Neuronal stem cell (in vitro differentiated cells): Measurements from ENCODE around the gene FBF1.

Experiments used
- DNase-seq: peaks from one replicate; pipeline ENCODE4 v3.0.0-alpha.2; 2013; ENCODE audit warnings: low spot score
- H2AFZ ChIP-seq: one replicate; pipeline ENCODE4 v1.6.1; 2013; ENCODE audit warnings: mild to moderate bottlenecking, low read length, inconsistent platforms
- H2AK5ac ChIP-seq: 2 replicates; pipeline ENCODE4 v1.6.1; 2013; ENCODE audit warnings: low read depth, mild to moderate bottlenecking, inconsistent platforms, low read length, moderate library complexity, mixed read lengths
- H2BK120ac ChIP-seq: 2 replicates; pipeline ENCODE4 v1.6.1; 2013; ENCODE audit warnings: low read depth, mild to moderate bottlenecking, inconsistent platforms, low read length, moderate library complexity, mixed read lengths
- H2BK12ac ChIP-seq: one replicate; pipeline ENCODE4 v1.6.1; 2013; ENCODE audit warnings: low read length, inconsistent platforms
- H2BK15ac ChIP-seq: 2 replicates; pipeline ENCODE4 v1.6.1; 2013; ENCODE audit warnings: mild to moderate bottlenecking, low read length, inconsistent platforms, mixed read lengths
- H2BK5ac ChIP-seq: one replicate; pipeline ENCODE4 v1.6.1; 2013; ENCODE audit warnings: inconsistent platforms, mild to moderate bottlenecking, low read length, moderate library complexity
- H3K14ac ChIP-seq: one replicate; pipeline ENCODE4 v1.6.1; 2013; ENCODE audit warnings: low read length, inconsistent platforms
- H3K18ac ChIP-seq: 2 replicates; pipeline ENCODE4 v1.6.1; 2013; ENCODE audit warnings: low read length, inconsistent platforms
- H3K23ac ChIP-seq: 2 replicates; pipeline ENCODE4 v1.6.1; 2013; ENCODE audit warnings: low read depth, mild to moderate bottlenecking, mixed read lengths, low read length, inconsistent platforms; ENCODE audit not compliant: poor library complexity
- H3K27ac ChIP-seq: replicated peaks from 3 replicates; pipeline ENCODE4 v1.5.1; 2013; ENCODE audit warnings: low read length, inconsistent platforms
- H3K27me3 ChIP-seq, 3 experiments: 2 replicates each; pipeline ENCODE4 v1.6.1; 2013; ENCODE audit warnings: low read length in 3 of 3, mild to moderate bottlenecking in 2 of 3, inconsistent platforms in 1 of 3, low read depth in 1 of 3, mixed read lengths in 1 of 3, moderate library complexity in 1 of 3; ENCODE audit not compliant: control insufficient read depth in 3 of 3, insufficient read depth in 3 of 3
- H3K36me3 ChIP-seq, 2 donors: replicated peaks in 1 of 2; 2 replicates each; pipeline ENCODE4 v1.6.1; 2013; ENCODE audit warnings: low read length in 2 of 2; ENCODE audit not compliant: control insufficient read depth in 2 of 2, insufficient read depth in 2 of 2
- H3K4ac ChIP-seq: 2 replicates; pipeline ENCODE4 v1.6.1; 2013; ENCODE audit warnings: inconsistent platforms, mild to moderate bottlenecking, low read length, moderate library complexity
- H3K4me1 ChIP-seq, 2 donors: 1 replicate in 1 of 2; 2 replicates in 1 of 2; pipeline ENCODE4 v1.6.1; 2013; ENCODE audit warnings: low read length in 2 of 2, low read depth in 1 of 2; ENCODE audit not compliant: control insufficient read depth in 2 of 2, insufficient read depth in 1 of 2
- H3K4me2 ChIP-seq: one replicate; pipeline ENCODE4 v1.6.1; 2013; ENCODE audit warnings: mild to moderate bottlenecking, low read length, inconsistent platforms; ENCODE audit not compliant: insufficient read depth, poor library complexity, severe bottlenecking
- H3K4me3 ChIP-seq, 2 donors: 2 replicates each; pipeline ENCODE4 v1.5.1; 2013; ENCODE audit warnings: low read length in 2 of 2, mild to moderate bottlenecking in 2 of 2, inconsistent platforms in 1 of 2, moderate library complexity in 1 of 2
- H3K79me1 ChIP-seq: one replicate; pipeline ENCODE4 v1.6.1; 2013; ENCODE audit warnings: low read depth, mild to moderate bottlenecking, inconsistent platforms, low read length, moderate library complexity
- H3K9ac ChIP-seq: one replicate; pipeline ENCODE4 v1.6.1; 2013; ENCODE audit warnings: mild to moderate bottlenecking, low read depth, low read length, inconsistent platforms; ENCODE audit not compliant: poor library complexity
- H3K9me3 ChIP-seq, 2 donors: replicated peaks in 1 of 2; 2 replicates each; pipeline versions ENCODE3 to v1.6.1; 2013; ENCODE audit warnings: low read length in 2 of 2, mild to moderate bottlenecking in 2 of 2, inconsistent platforms in 1 of 2, low read depth in 1 of 2, mixed read lengths in 1 of 2, moderate library complexity in 1 of 2; ENCODE audit not compliant: control insufficient read depth in 2 of 2, insufficient read depth in 1 of 2
- H4K8ac ChIP-seq: one replicate; pipeline ENCODE4 v1.6.1; 2013; ENCODE audit warnings: low read depth, mild to moderate bottlenecking, inconsistent platforms, low read length, moderate library complexity
- H4K91ac ChIP-seq: one replicate; pipeline ENCODE4 v1.6.1; 2013; ENCODE audit warnings: low read length, low read depth, mild to moderate bottlenecking, inconsistent platforms; ENCODE audit not compliant: poor library complexity
- WGBS, 2 donors: extraction: QIAGEN DNeasy Blood & Tissue Kit; methylation state at CpG; one replicate each; pipeline ENCODE4 v1.1.7; 2013; ENCODE audit warnings: missing lambda C conversion rate in 2 of 2, mixed read lengths in 1 of 2; ENCODE audit not compliant: insufficient read length in 2 of 2, insufficient replicate concordance in 1 of 2; ENCODE audit errors: extremely low coverage in 2 of 2; 5-methylcytosine and 5-hydroxymethylcytosine counted together

FBF1 gene

DNA sequence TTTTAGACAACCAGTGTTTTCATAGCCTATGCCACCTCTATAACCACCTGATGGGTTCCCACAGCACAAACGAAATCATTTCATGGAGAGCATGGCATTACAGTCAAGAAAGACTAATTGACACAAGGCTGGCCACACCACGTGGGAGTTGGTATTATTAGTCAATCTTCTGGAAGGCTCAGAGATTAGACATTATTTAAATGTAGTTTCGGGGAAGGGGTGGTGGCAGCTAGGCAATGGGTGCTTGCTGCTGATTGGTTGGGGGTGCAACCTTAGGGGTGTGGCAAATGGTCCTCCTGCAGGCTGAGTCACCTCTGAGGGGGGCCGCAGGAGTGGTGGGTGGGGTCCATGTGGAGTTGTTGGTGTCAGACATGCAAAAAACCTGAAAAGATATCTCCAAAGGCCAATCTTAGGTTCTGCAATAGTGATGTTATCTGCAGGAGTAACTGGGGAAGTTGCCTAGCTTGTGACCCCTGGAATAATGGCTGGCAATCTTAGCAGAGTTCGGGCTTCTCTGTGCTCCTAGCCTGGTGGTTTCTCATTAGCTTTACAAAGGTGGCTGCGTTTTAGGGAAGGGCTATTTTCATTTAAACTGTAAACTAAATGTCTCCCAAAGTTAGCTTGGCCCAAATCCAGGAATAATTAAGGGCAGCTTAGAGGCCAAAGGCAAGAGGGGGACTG lies 42.8 kb upstream of the FBF1 start:
- Histone ChIP-seq H3K4ac (no peak overlapping the region), H2BK12ac (no peak overlapping the region), H2BK5ac (no peak overlapping the region), H3K4me1 (no peaks in the 10 kb centered on the region), H3K14ac (no peak overlapping the region), H3K27me3 (no peaks in the 10 kb centered on the region), H4K8ac (no peak overlapping the region), H3K27ac (no peak overlapping the region), H2BK15ac (no peak overlapping the region), H2BK120ac (no peak overlapping the region), H2AFZ (no peak overlapping the region), H2AK5ac (no peak overlapping the region), H3K18ac (no peak overlapping the region), H3K9me3 (no peaks in the 10 kb centered on the region), H3K23ac (no peak overlapping the region), H3K9ac (no peak overlapping the region), H3K4me2 (no peak overlapping the region), H4K91ac (no peak overlapping the region), H3K4me3 (no peak overlapping the region), H3K36me3 (peaks cover 0 to 2% of the 10 kb centered on the region in 2 donors), H3K79me1 (no peaks in the 10 kb centered on the region)
- no peak for DNase-seq
- WGBS, 2 donors = no CpG with 5 or more reads among the region's 6 CpGs

DNA sequence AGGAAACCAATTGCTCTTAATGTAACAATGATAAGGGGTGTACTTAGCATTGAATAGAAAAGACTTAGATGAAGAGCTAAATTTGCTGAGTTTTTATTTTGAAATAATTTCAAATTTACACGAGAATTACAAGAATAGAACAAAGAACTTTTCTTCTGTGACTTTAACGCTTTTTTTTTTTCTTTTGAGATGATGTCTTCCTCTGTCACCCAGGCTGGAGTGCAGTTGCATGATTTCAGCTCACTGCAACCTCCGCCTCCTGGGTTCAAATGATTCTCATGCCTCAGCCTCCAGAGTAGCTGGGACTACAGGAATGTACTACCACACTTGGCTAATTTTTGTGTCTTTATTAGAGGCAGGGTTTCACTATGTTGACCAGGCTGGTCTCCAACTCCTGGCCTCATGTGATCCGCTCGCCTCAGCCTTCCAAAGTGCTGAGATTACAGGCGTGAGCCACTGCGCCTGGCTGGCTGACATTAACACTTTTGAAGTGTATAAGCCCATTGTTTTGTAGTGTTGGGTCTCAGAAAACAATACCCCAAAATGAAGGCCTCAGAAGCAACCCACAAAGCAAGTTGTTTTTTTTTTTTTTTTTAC lies 40.3 kb upstream of the FBF1 start:
- Histone ChIP-seq H3K27ac (no peak overlapping the region), H2BK15ac (no peak overlapping the region), H3K4me3 (no peak overlapping the region), H3K4ac (no peak overlapping the region), H2BK5ac (no peak overlapping the region), H3K79me1 (no peaks in the 10 kb centered on the region), H3K9me3 (no peaks in the 10 kb centered on the region), H4K91ac (no peak overlapping the region), H2AK5ac (no peak overlapping the region), H3K18ac (no peak overlapping the region), H2AFZ (no peak overlapping the region), H3K9ac (no peak overlapping the region), H3K14ac (no peak overlapping the region), H3K4me2 (no peak overlapping the region), H3K27me3 (no peaks in the 10 kb centered on the region), H2BK120ac (no peak overlapping the region), H3K36me3 (peaks cover 0 to 3% of the 10 kb centered on the region in 2 donors), H4K8ac (no peak overlapping the region), H3K23ac (no peak overlapping the region), H2BK12ac (no peak overlapping the region), H3K4me1 (no peaks in the 10 kb centered on the region)
- DNase-seq = no peak
- WGBS, 2 donors = no CpG with 5 or more reads among the region's 7 CpGs

GRCh38 chr17:75980188-75981018 lies 39.6 kb upstream of the FBF1 start:
- Histone ChIP-seq H2BK5ac (peak overlapping the region; percentile 95), H3K18ac (no peak overlapping the region), H3K9me3 (no peaks in the 10 kb centered on the region), H3K14ac (no peak overlapping the region), H3K9ac (no peak overlapping the region), H3K36me3 (peaks cover 0 to 3% of the 10 kb centered on the region in 2 donors), H3K27ac (peak overlapping the region; percentile 100), H3K23ac (no peak overlapping the region), H2AK5ac (peak overlapping the region; percentile 49), H2BK120ac (peak overlapping the region; percentile 10), H2AFZ (peak overlapping the region; percentile 93), H4K91ac (no peak overlapping the region), H3K4me1 (no peaks in the 10 kb centered on the region), H3K79me1 (no peaks in the 10 kb centered on the region), H3K4me2 (peak overlapping the region; percentile 65), H2BK12ac (no peak overlapping the region), H3K27me3 (no peaks in the 10 kb centered on the region), H3K4ac (no peak overlapping the region), H4K8ac (no peak overlapping the region), H2BK15ac (no peak overlapping the region), H3K4me3 (peak overlapping the region; percentile 67 to 83)
- DNase-seq = no peak
- WGBS, 2 donors = no CpG with 5 or more reads among the region's 18 CpGs

GRCh38 chr17:75979705-75980187 lies 38.9 kb upstream of the FBF1 start:
- H3K36me3 ChIP-seq = peaks cover 0 to 3% of the 10 kb centered on the region in 2 donors
- no peaks in the 10 kb centered on the region for H3K79me1 ChIP-seq
- WGBS, 2 donors = no CpG with 5 or more reads among the region's 19 CpGs
- peak overlapping the region; percentile 93 for H2AFZ ChIP-seq
- H2BK15ac ChIP-seq = no peak overlapping the region
- H3K27me3 ChIP-seq = no peaks in the 10 kb centered on the region
- H3K9me3 ChIP-seq = no peaks in the 10 kb centered on the region
- H4K8ac ChIP-seq = no peak overlapping the region
- peak overlapping the region; percentile 88 for H3K18ac ChIP-seq
- DNase-seq = no peak
- H3K4me2 ChIP-seq = peak overlapping the region; percentile 65
- peak overlapping the region; percentile 80 for H3K9ac ChIP-seq
- H4K91ac ChIP-seq = no peak overlapping the region
- peak overlapping the region; percentile 10 for H2BK120ac ChIP-seq
- H3K4me3 ChIP-seq = peak overlapping the region; percentile 67 to 83
- peak overlapping the region; percentile 12 for H3K23ac ChIP-seq
- no peak overlapping the region for H3K14ac ChIP-seq
- H2BK12ac ChIP-seq = no peak overlapping the region
- H3K4ac ChIP-seq = no peak overlapping the region
- peak overlapping the region; percentile 100 for H3K27ac ChIP-seq
- H3K4me1 ChIP-seq = no peaks in the 10 kb centered on the region
- peak overlapping the region; percentile 49 for H2AK5ac ChIP-seq
- H2BK5ac ChIP-seq = peak overlapping the region; percentile 95
